GM23338 (cell line): ENCODE data around the gene HOXA9.

Experiments used
- CREB1 ChIP-seq: fragments of 250-450 bp; sonication (Bioruptor Pico); IDR thresholded peaks from 2 replicates; pipeline ENCODE4 v1.5.0; 2020; ENCODE audit warnings: low read depth, mild to moderate bottlenecking, moderate library complexity
- CTCF ChIP-seq, 2 experiments: fragments of 200-600 bp in 1 of 2; sonication (generic) in 1 of 2; conservative IDR thresholded peaks; 2 replicates each; pipeline versions ENCODE4 v1.5.1 to v1.6.1; 2016 to 2017; ENCODE audit warnings: antibody characterized with exemption in 2 of 2, low read depth in 2 of 2, mild to moderate bottlenecking in 2 of 2, moderate library complexity in 1 of 2
- EZH2 ChIP-seq: fragments of 200-600 bp; sonication (generic); IDR thresholded peaks from one replicate; pipeline ENCODE4 v1.8.0; 2017; ENCODE audit warnings: antibody characterized with exemption, mild to moderate bottlenecking, low read depth; ENCODE audit not compliant: unreplicated experiment
- EZH2phosphoT487 ChIP-seq: fragments of 200-600 bp; sonication (generic); IDR thresholded peaks from one replicate; pipeline ENCODE4 v1.8.1; 2018; ENCODE audit warnings: antibody characterized with exemption; ENCODE audit not compliant: unreplicated experiment
- JUNB ChIP-seq: IDR thresholded peaks from one replicate; pipeline ENCODE4 v1.6.1; 2016; ENCODE audit warnings: antibody characterized with exemption; ENCODE audit not compliant: unreplicated experiment
- NANOG ChIP-seq: IDR thresholded peaks from 2 replicates; pipeline ENCODE4 v1.6.1; 2016; ENCODE audit warnings: antibody characterized with exemption, borderline replicate concordance
- POLR2AphosphoS5 ChIP-seq: IDR thresholded peaks from 2 replicates; pipeline ENCODE4 v1.6.1; 2016; ENCODE audit warnings: antibody characterized with exemption, low read depth
- STAT1 ChIP-seq: IDR thresholded peaks from one replicate; pipeline ENCODE4 v1.6.1; 2016; ENCODE audit warnings: antibody characterized with exemption; ENCODE audit not compliant: unreplicated experiment
- TF ChIP-seq, protein P1 (sequence below): IDR thresholded peaks from one replicate; pipeline ENCODE4 v1.6.1; 2018; ENCODE audit warnings: antibody characterized with exemption; ENCODE audit not compliant: unreplicated experiment
- TF ChIP-seq, protein P2 (sequence below): IDR thresholded peaks from 2 replicates; pipeline ENCODE4 v1.6.1; 2016; ENCODE audit warnings: antibody characterized with exemption

DNA sequence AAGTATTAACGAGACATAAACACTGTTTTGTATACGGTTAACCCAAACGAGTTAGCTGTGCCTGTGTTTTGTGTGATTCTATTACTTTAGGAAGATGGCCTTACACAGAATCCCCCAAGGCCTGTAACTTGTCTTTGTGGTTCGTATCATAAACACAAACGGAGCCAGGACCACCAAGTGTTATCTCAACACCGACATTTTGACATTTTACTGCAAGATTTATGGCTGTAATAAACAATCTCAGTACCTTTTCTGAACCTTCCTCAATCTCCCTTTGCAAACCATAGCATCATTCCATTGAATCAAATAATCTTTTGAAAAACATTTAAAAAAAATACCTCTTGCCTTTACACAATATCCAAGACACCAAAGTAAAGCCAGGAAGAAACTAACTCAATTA, 32.4 kb downstream of the HOXA9 start:
- TF ChIP-seq CTCF (conservative IDR thresholded peaks at IDR 0.05; ENCODE audit: low read depth in 2 of 2), result no peak
- TF ChIP-seq, protein P1, sequence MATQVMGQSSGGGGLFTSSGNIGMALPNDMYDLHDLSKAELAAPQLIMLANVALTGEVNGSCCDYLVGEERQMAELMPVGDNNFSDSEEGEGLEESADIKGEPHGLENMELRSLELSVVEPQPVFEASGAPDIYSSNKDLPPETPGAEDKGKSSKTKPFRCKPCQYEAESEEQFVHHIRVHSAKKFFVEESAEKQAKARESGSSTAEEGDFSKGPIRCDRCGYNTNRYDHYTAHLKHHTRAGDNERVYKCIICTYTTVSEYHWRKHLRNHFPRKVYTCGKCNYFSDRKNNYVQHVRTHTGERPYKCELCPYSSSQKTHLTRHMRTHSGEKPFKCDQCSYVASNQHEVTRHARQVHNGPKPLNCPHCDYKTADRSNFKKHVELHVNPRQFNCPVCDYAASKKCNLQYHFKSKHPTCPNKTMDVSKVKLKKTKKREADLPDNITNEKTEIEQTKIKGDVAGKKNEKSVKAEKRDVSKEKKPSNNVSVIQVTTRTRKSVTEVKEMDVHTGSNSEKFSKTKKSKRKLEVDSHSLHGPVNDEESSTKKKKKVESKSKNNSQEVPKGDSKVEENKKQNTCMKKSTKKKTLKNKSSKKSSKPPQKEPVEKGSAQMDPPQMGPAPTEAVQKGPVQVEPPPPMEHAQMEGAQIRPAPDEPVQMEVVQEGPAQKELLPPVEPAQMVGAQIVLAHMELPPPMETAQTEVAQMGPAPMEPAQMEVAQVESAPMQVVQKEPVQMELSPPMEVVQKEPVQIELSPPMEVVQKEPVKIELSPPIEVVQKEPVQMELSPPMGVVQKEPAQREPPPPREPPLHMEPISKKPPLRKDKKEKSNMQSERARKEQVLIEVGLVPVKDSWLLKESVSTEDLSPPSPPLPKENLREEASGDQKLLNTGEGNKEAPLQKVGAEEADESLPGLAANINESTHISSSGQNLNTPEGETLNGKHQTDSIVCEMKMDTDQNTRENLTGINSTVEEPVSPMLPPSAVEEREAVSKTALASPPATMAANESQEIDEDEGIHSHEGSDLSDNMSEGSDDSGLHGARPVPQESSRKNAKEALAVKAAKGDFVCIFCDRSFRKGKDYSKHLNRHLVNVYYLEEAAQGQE, result no peak
- TF ChIP-seq EZH2, result no peak
- TF ChIP-seq, protein P2, sequence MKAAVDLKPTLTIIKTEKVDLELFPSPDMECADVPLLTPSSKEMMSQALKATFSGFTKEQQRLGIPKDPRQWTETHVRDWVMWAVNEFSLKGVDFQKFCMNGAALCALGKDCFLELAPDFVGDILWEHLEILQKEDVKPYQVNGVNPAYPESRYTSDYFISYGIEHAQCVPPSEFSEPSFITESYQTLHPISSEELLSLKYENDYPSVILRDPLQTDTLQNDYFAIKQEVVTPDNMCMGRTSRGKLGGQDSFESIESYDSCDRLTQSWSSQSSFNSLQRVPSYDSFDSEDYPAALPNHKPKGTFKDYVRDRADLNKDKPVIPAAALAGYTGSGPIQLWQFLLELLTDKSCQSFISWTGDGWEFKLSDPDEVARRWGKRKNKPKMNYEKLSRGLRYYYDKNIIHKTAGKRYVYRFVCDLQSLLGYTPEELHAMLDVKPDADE, result no peak
- TF ChIP-seq EZH2phosphoT487, result no peak
- TF ChIP-seq POLR2AphosphoS5, result no peak
- no peak for TF ChIP-seq STAT1
- TF ChIP-seq CREB1 (CRISPR knock-in tag), result no peak
- TF ChIP-seq JUNB, result no peak
- no peak for TF ChIP-seq NANOG
